HepG2 (cell line): ENCODE data around the gene ODC1. TPM values are rescaled to one million over a fixed set of nuclear protein-coding genes. Genes with fewer than 3 reads are reported as not detected.
A peak's percentile ranks its signal among the peaks of the same experiment; 100 is the strongest.

Experiments
- GFI1 ChIP-seq: sonication (generic); formaldehyde crosslinking; IDR thresholded peaks from 2 replicates; pipeline ENCODE4 v1.5.0; 2020; ENCODE audit warnings: missing genetic modification reagents, mild to moderate bottlenecking, borderline replicate concordance
- HOMEZ ChIP-seq: IDR thresholded peaks from 2 replicates; pipeline ENCODE4 v1.6.1; 2016; ENCODE audit warnings: low read depth
- KAT2B ChIP-seq: fragments of 150-350 bp; IDR thresholded peaks from 2 replicates; pipeline ENCODE4 v1.6.1; 2014; ENCODE audit warnings: low read depth, low read length, borderline replicate concordance
- KDM5B ChIP-seq: sonication (generic); formaldehyde crosslinking; IDR thresholded peaks from 2 replicates; pipeline ENCODE4 v1.4.0; 2020; ENCODE audit warnings: missing genetic modification reagents, mild to moderate bottlenecking, borderline replicate concordance
- MEF2D ChIP-seq: sonication (generic); formaldehyde crosslinking; IDR thresholded peaks from 2 replicates; pipeline ENCODE4 v1.5.1; 2020; ENCODE audit warnings: mild to moderate bottlenecking, missing genetic modification reagents
- PCBP2 ChIP-seq: fragments of 200-400 bp; formaldehyde crosslinking; optimal IDR thresholded peaks from 2 replicates; pipeline ENCODE3; 2018; ENCODE audit warnings: low read length, low read depth; ENCODE audit not compliant: poor library complexity, severe bottlenecking
- PLRG1 ChIP-seq: fragments of 450-650 bp; conservative IDR thresholded peaks from 2 replicates; pipeline ENCODE4 v1.6.1; 2016
- PPARG ChIP-seq: conservative IDR thresholded peaks from 2 replicates; pipeline ENCODE4 v1.6.1; 2016; ENCODE audit warnings: missing biosample characterization, missing genetic modification reagents
- PTBP1 ChIP-seq: fragments of 200-400 bp; formaldehyde crosslinking; IDR thresholded peaks from 2 replicates; pipeline ENCODE4 v1.6.1; 2018; ENCODE audit warnings: low read length, low read depth; ENCODE audit not compliant: poor library complexity, severe bottlenecking
- SIN3A ChIP-seq: IDR thresholded peaks from 2 replicates; pipeline ENCODE4 v1.6.1; 2011; ENCODE audit warnings: low read depth, mild to moderate bottlenecking, control low read depth, low read length, borderline replicate concordance
- SRSF1 ChIP-seq: fragments of 200-400 bp; formaldehyde crosslinking; optimal IDR thresholded peaks from 2 replicates; pipeline ENCODE3; 2017; ENCODE audit warnings: mild to moderate bottlenecking, low read depth, low read length, moderate library complexity
- STAT6 ChIP-seq: sonication (generic); formaldehyde crosslinking; IDR thresholded peaks from 2 replicates; pipeline ENCODE4 v1.4.0; 2020; ENCODE audit warnings: missing genetic modification reagents, mild to moderate bottlenecking, borderline replicate concordance
- SUZ12 ChIP-seq: fragments of 150-350 bp; IDR thresholded peaks from 2 replicates; pipeline ENCODE4 v1.6.1; 2014; ENCODE audit warnings: low read depth, low read length
- TAF1 ChIP-seq: sonication (generic); formaldehyde crosslinking; IDR thresholded peaks from 2 replicates; pipeline ENCODE4 v1.4.0; 2020; ENCODE audit warnings: missing genetic modification reagents
- TBX3 ChIP-seq: fragments of 450-650 bp; IDR thresholded peaks from 2 replicates; pipeline ENCODE4 v1.6.1; 2017; ENCODE audit warnings: antibody characterized with exemption, mild to moderate bottlenecking, inconsistent platforms, borderline replicate concordance
- TCF7L2 ChIP-seq: IDR thresholded peaks from 2 replicates; pipeline ENCODE4 v1.6.1; 2011; ENCODE audit warnings: mild to moderate bottlenecking, low read depth, low read length, moderate library complexity
- TP53 ChIP-seq: sonication (generic); formaldehyde crosslinking; conservative IDR thresholded peaks from 2 replicates; pipeline ENCODE4 v1.4.0; 2020; ENCODE audit warnings: missing genetic modification reagents
- ZBTB34 ChIP-seq: sonication (generic); formaldehyde crosslinking; IDR thresholded peaks from 2 replicates; pipeline ENCODE4 v1.8.0; 2022; ENCODE audit warnings: mild to moderate bottlenecking, missing genetic modification reagents
- ZBTB7A ChIP-seq: sonication (generic); formaldehyde crosslinking; IDR thresholded peaks from 2 replicates; pipeline ENCODE4 v1.8.0; 2022; ENCODE audit warnings: mild to moderate bottlenecking, missing genetic modification reagents
- ZKSCAN1 ChIP-seq: fragments of 150-350 bp; IDR thresholded peaks from 2 replicates; pipeline ENCODE4 v1.6.1; 2014; ENCODE audit warnings: low read length
- ZNF30 ChIP-seq: sonication (generic); formaldehyde crosslinking; IDR thresholded peaks from 2 replicates; pipeline ENCODE4 v1.5.0; 2020; ENCODE audit warnings: mild to moderate bottlenecking, missing genetic modification reagents
- ZNF335 ChIP-seq: sonication (generic); formaldehyde crosslinking; IDR thresholded peaks from 2 replicates; pipeline ENCODE4 v1.4.0; 2020; ENCODE audit warnings: missing genetic modification reagents
- ZNF7 ChIP-seq: IDR thresholded peaks from 2 replicates; pipeline ENCODE4 v1.6.1; 2016; ENCODE audit warnings: missing biosample characterization, missing genetic modification reagents
- polyA plus RNA-seq, 8 experiments: library from polyadenylated mRNA; depleted of rRNA in 3 of 8; stranded (reverse) in 7 of 8; unstranded in 1 of 8; fragments of >200 nt; fragmentation: Illumina TruSeq in 4 of 8; extraction: Trizol in 4 of 8; gene quantifications; 2 replicates each; pipeline versions ENCODE4 v1.2.1 to v1.2.3, GENCODE V29; 2011 to 2016; ENCODE audit warnings: low read depth in 4 of 8, missing spikeins in 1 of 8, mixed read lengths in 1 of 8; ENCODE audit not compliant: insufficient read depth in 1 of 8
- total RNA-seq, 5 experiments: library from RNA; depleted of rRNA; stranded (reverse); fragments of >200 nt; fragmentation: Illumina TruSeq; extraction: Trizol; gene quantifications; 2 replicates each; pipeline ENCODE4 v1.2.3, GENCODE V29; 2016; ENCODE audit warnings: low read depth in 1 of 5

The ODC1 gene
- total and polyA plus RNA-seq, 2 of the 13 experiments (the other 11 are each of a cell fraction or from before 2014, with no cell fraction given), result 142 to 371 TPM

- TF ChIP-seq HOMEZ (CRISPR knock-in tag), result no peak
- TF ChIP-seq TBX3, result 0 out of 2 replicates have a peak, but pooled peaks have one; percentile 38
- peak; percentile 96 for TF ChIP-seq MEF2D (CRISPR knock-in tag)
- TF ChIP-seq TAF1 (CRISPR knock-in tag), result peak; percentile 94
- peak; percentile 99 for TF ChIP-seq ZNF30 (CRISPR knock-in tag)
- TF ChIP-seq ZNF335, result peak; percentile 87
- no peak for TF ChIP-seq KAT2B
- no peak for TF ChIP-seq PLRG1
- TF ChIP-seq SIN3A, result peak; percentile 76; the same call in 1 of the 2 replicates
- no peak for TF ChIP-seq PCBP2
- peak; percentile 95 for TF ChIP-seq ZBTB34 (CRISPR knock-in tag)
- peak; percentile 92 for TF ChIP-seq TP53 (CRISPR knock-in tag)
- TF ChIP-seq GFI1, result peak; percentile 84; the same call in 1 of the 2 replicates
- no peak for TF ChIP-seq SUZ12
- peak; percentile 66; the same call in 1 of the 2 replicates for TF ChIP-seq ZNF7
- no peak for TF ChIP-seq SRSF1
- TF ChIP-seq ZBTB7A, result peak; percentile 99
- TF ChIP-seq STAT6, result peak; percentile 88; the same call in 1 of the 2 replicates
- peak; percentile 81 for TF ChIP-seq PPARG (CRISPR knock-in tag)
- no peak for TF ChIP-seq ZKSCAN1
- peak; percentile 95 for TF ChIP-seq PTBP1
- TF ChIP-seq KDM5B, result peak; percentile 100
- TF ChIP-seq TCF7L2, result no peak
These were observed 704 bp upstream of the ODC1 start (continued) for GRCh38 chr2:10448576-10449485.
